NCI-H82 treated with DMSO at 0.1 percent for 48 hours (cell line): Measurements from ENCODE around the gene SMYD3.
"Not testable (repeated sequence)": the region's sequence is repeated elsewhere in the genome, so short reads cannot be mapped to it uniquely, and the experiment has no call there.

ENCODE experiments used
- DNase-seq: peaks from one replicate; lab custom pipeline; 2025; ENCODE audit not compliant: unreplicated experiment; lab: John Stamatoyannopoulos, UW

Gene SMYD3

GRCh38 chr1:245827301-245827700, 679.8 kb downstream of the SMYD3 start:
- no peak for DNase-seq

- no peak for DNase-seq
Observed at GRCh38 chr1:245825128-245825901, 681.8 kb downstream of the SMYD3 start.

GRCh38 chr1:245823408-245824147, 683.5 kb downstream of the SMYD3 start:
- DNase-seq: no peak

- no peak for DNase-seq
Observed at GRCh38 chr1:245822996-245823395, 684.1 kb downstream of the SMYD3 start.

- DNase-seq: not testable (repeated sequence)
Observed at GRCh38 chr1:245818363-245818762, 688.7 kb downstream of the SMYD3 start.

GRCh38 chr1:245816496-245816895, 690.6 kb downstream of the SMYD3 start:
- DNase-seq: not testable (repeated sequence)

- no peak for DNase-seq
Observed at GRCh38 chr1:245814651-245815050, 692.4 kb downstream of the SMYD3 start.

- DNase-seq: no peak
Observed at GRCh38 chr1:245812278-245812677, 694.8 kb downstream of the SMYD3 start.

DNA sequence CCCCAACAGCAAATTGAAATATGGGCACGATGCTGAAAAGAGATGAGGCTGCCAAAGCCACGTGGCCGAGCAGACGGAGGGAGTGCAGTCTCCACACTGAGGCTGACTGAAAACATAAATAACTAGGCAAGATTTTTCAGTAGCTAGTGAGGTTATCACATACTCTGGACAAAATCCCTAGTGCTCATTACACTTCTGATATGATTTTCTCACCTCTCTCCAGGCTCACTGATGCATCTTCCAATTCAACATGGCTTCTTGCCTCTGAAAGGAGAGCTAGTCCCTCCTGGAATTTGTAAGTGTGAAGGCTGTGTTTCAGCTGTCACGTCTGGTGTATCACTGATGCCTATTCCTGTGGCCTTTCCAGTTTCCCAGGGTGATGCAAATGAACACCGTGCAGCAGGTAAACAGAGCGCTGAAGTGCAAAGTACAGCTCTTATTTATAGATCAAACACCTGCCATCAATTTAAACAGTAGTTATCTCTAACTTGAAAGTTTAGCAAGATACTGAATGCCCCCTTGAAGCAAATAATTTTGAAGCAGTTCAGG, 696.2 kb downstream of the SMYD3 start:
- no peak for DNase-seq

DNA sequence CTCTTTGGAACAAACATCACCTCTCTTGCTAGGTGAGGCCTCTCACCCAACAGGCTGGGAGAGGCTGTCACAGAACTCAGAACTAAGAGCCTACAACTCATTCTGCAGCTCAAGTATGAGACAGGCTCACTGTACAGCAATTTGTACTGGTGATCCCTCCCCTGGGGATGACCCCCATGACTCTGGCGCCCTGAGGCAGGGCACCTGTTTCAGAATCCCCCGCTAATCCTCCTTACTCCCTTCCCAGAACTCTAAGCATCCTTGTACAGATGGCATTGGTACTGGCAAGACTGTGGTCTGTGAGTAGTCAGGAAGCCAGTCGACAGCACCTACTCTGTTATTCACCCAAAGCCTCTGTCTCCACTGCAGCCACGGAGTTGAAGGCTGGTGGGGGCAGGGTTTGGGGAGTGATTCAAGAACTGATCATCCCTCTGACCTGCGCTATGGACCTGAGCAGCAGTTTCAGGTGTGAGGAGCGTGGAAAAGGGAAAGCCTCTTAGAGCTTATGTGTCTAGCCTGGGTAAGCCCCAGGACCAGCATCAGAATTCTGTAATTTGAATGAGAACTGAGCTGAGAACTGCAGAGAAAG, 696.8 kb downstream of the SMYD3 start:
- peak; percentile 82 for DNase-seq

GRCh38 chr1:245809361-245809760, 697.7 kb downstream of the SMYD3 start:
- no peak for DNase-seq

DNA sequence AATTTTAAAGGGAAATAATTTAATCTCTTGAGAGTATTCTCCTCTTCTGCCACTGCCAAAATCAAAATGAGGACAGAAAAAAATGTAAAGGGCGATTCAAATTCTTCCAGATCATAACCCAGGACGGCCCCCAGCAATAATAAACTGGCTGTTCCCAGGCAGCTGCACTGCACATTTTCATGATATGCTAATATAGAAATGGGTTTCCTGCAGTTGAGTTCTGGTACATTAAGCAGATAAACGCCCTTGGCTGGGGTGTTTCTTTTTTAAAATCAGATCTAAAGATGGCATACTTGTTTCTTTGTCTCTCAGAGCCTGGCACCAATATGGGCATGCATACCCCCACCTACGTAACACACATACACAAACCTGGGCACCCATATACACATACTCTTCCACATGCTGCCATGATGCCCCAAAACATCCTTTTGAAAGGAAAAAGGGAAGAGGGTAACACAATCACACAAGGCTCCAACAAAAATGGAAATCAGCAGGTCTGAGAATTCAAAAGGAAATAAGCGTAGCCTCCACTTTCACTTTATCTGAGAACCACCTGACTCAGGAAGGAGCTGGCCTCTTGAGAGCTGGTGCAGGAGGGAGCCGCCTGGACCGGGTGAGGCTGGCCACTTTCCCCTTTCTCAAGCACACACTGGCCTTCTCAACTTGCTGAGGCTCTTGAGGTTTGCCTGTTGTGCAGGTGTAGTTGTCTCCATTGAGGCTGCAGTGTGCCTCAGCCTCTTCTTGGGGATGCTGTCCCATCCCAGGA, 698.9 kb downstream of the SMYD3 start:
- no peak for DNase-seq

GRCh38 chr1:245807306-245807705, 699.8 kb downstream of the SMYD3 start:
- no peak for DNase-seq

DNA sequence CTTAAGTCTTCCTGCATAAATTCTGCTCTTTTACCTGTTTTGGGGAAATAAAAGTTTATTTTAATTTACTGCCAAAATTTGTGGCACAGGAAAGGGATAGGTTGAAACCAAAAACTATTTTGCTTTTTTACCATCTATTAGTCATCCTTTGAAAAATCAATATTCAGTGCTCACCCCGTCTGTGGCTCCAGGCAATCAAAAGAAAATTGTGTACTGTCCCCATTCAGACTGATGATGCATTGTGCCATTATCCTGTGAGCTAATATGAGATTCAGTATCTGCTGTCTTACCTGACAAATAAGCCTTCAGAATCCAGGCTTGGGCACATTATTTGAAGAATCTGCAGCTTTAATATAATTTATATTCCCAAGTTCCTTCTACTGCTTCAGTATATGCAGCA, 701.5 kb downstream of the SMYD3 start:
- no peak for DNase-seq

DNA sequence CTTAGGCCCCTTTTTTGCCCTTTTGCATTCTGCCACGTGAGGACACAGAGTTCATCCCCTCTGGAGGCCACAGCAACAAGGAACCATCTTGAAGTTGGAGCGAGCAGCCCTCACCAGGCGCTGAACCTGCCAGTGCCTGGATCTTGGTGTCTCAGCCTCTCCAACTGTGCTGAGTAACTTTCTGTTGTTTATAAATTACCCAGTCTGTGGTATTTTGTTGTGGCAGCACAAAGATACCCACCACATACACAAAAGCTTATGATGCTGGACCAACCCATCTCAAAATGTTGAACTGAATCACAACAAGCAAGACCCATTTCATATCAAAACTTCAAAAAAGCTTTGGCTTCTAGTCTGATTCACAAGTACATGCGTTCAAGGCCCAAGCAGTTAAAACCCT, 702.4 kb downstream of the SMYD3 start:
- DNase-seq: no peak

GRCh38 chr1:245803666-245804037, 703.4 kb downstream of the SMYD3 start:
- no peak for DNase-seq

DNA sequence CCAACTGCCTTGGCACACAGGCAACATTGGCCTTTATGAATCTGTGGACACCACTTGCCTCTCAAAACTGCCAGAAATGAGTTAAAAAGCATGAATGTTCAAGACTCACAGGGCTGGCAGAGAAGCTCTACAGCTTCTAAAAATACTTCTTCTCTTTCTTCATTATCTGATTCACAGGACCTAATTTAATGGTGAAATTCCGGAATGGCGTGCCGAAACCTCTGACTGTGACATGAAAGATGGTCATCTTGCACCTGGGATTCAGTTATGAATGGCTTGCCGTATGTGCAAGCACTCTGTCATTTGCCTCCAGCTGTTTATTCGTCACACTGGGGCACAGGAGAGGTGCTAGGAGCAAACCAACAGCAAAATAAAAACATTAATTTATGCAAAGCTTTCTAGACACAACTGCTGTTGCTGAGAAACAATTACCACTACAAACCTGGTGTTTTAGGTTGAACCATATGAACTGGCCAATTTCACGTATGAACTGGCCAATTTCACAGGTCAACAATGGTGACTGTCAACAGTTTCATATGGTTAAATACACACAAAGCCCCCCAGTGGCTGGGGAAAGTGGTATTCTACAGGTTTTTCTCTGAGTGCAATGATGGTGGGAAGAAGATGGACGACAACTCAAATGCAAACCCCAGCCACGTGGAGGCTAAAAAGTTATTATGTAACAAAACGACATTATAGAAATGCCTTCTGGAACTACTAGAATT, 704.0 kb downstream of the SMYD3 start:
- no peak for DNase-seq

DNA sequence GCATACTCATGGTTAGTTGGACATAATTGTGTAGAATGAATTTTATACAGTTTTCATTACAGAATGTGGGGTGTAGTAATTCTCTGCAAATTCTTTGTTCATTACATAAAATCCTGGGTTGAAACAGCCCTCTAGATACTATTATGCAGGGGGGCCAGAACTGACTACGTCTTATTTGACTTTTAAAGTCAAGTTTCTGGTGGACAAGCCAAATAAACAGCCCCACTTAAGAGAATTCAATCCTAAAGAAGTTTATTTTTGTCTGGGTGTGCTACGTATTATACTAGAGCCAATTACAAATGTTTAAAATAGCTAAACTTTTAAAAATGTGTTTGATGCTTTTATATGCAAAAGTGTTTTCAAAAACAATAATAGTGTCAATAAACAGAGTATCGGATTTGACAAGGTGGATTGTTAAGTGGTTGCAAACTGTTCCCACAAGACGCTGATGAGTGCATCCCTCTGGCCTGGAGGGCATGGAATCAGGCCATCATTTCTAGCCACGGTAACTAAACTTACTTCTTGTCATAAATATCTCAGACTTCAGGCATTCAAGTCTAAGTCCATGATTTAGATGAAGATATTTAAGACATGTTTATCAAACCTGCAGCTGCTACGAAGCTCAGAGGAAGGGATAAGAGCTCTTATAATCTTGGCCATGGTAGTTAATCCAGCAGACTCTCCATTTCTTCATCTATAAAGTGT, 706.0 kb downstream of the SMYD3 start:
- DNase-seq: peak; percentile 11

DNA sequence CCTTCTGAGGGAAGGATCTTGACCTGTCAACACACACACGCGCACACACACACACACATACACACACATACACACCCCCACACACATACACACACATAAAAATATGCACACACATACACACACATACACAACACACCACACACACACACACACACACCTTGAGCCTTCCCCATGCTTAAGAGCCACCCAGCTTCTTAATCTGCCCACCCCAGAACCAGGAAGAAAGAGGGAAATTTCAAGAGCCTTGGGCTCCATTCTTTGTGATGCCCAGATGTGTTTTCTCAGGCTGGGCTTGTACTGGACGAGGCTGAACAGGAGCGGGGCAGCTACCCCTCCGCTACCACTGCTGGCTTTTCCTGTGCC, 708.7 kb downstream of the SMYD3 start:
- no peak for DNase-seq
